HL-60 (cell line): ENCODE measurements around the gene COPS9.

ENCODE experiments used
- GABPA ChIP-seq: IDR thresholded peaks from 2 replicates; pipeline ENCODE4 v1.6.1; 2012; ENCODE audit warnings: low read depth
- POLR2AphosphoS5 ChIP-seq: IDR thresholded peaks from 2 replicates; pipeline ENCODE4 v1.6.1; 2012; ENCODE audit warnings: low read depth
- SPI1 ChIP-seq: IDR thresholded peaks from 2 replicates; pipeline ENCODE4 v1.6.1; 2012; ENCODE audit warnings: low read depth, mild to moderate bottlenecking, borderline replicate concordance
- TF ChIP-seq, protein P1 (sequence below): IDR thresholded peaks from one replicate; pipeline ENCODE4 v1.5.1; 2011; ENCODE audit warnings: low read length, control low read depth, inconsistent platforms; ENCODE audit not compliant: insufficient read depth
- TF ChIP-seq, protein P2 (sequence below): IDR thresholded peaks from 2 replicates; pipeline ENCODE4 v1.6.1; 2012; ENCODE audit warnings: low read depth; ENCODE audit not compliant: insufficient replicate concordance

DNA sequence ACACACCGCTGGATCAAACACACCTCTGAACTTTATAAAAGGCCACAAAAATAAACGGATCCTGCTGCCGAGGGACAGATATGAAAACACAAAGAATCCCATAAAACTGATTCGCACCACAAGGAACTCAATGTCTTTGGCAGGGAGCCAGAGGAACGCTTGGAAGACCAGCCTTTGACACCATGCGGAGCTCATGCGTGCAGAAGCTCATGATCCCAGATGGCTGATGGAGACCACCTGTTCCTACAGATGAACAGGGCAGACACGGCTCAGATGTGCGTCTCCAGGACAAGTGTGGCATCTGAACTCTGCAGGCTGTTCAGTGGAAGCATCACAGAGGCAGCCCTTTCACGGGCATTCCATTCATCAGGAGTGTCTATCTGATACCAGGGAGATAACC lies 24.9 kb downstream of the COPS9 start:
- TF ChIP-seq, protein P1, sequence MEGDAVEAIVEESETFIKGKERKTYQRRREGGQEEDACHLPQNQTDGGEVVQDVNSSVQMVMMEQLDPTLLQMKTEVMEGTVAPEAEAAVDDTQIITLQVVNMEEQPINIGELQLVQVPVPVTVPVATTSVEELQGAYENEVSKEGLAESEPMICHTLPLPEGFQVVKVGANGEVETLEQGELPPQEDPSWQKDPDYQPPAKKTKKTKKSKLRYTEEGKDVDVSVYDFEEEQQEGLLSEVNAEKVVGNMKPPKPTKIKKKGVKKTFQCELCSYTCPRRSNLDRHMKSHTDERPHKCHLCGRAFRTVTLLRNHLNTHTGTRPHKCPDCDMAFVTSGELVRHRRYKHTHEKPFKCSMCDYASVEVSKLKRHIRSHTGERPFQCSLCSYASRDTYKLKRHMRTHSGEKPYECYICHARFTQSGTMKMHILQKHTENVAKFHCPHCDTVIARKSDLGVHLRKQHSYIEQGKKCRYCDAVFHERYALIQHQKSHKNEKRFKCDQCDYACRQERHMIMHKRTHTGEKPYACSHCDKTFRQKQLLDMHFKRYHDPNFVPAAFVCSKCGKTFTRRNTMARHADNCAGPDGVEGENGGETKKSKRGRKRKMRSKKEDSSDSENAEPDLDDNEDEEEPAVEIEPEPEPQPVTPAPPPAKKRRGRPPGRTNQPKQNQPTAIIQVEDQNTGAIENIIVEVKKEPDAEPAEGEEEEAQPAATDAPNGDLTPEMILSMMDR: no peak
- TF ChIP-seq, protein P2, sequence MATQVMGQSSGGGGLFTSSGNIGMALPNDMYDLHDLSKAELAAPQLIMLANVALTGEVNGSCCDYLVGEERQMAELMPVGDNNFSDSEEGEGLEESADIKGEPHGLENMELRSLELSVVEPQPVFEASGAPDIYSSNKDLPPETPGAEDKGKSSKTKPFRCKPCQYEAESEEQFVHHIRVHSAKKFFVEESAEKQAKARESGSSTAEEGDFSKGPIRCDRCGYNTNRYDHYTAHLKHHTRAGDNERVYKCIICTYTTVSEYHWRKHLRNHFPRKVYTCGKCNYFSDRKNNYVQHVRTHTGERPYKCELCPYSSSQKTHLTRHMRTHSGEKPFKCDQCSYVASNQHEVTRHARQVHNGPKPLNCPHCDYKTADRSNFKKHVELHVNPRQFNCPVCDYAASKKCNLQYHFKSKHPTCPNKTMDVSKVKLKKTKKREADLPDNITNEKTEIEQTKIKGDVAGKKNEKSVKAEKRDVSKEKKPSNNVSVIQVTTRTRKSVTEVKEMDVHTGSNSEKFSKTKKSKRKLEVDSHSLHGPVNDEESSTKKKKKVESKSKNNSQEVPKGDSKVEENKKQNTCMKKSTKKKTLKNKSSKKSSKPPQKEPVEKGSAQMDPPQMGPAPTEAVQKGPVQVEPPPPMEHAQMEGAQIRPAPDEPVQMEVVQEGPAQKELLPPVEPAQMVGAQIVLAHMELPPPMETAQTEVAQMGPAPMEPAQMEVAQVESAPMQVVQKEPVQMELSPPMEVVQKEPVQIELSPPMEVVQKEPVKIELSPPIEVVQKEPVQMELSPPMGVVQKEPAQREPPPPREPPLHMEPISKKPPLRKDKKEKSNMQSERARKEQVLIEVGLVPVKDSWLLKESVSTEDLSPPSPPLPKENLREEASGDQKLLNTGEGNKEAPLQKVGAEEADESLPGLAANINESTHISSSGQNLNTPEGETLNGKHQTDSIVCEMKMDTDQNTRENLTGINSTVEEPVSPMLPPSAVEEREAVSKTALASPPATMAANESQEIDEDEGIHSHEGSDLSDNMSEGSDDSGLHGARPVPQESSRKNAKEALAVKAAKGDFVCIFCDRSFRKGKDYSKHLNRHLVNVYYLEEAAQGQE: no peak
- no peak for TF ChIP-seq GABPA
- TF ChIP-seq POLR2AphosphoS5: no peak
- no peak for TF ChIP-seq SPI1
